Activated CD4-positive, alpha-beta T cell treated with anti-CD3 and anti-CD28 coated beads, Interleukin-2, amount 50 U/mL, for 4 hours (primary cell): Measurements from ENCODE around the gene EMID1.
"Not testable (repeated sequence)": the region's sequence is repeated elsewhere in the genome, so short reads cannot be mapped to it uniquely, and the experiment has no call there.

Experiments
- DNase-seq, 2 experiments: peaks; one replicate each; pipeline ENCODE4 v3.0.0-alpha.2; 2020

Gene EMID1

GRCh38 chr22:29231971-29232959 is 26.6 kb downstream of the EMID1 start:
- no peak for DNase-seq

GRCh38 chr22:29233277-29233877 is 27.7 kb downstream of the EMID1 start:
- no peak for DNase-seq

GRCh38 chr22:29240481-29240880 is 34.8 kb downstream of the EMID1 start:
- DNase-seq = not testable (repeated sequence)

GRCh38 chr22:29243874-29244446 is 38.3 kb downstream of the EMID1 start:
- DNase-seq = no peak

GRCh38 chr22:29244785-29245625 is 39.3 kb downstream of the EMID1 start:
- no peak for DNase-seq

GRCh38 chr22:29245626-29246385 is 40.1 kb downstream of the EMID1 start:
- DNase-seq = peak; percentile 55 to 63

- DNase-seq = not testable (repeated sequence)
Observed at GRCh38 chr22:29247891-29248290, 42.2 kb downstream of the EMID1 start.

GRCh38 chr22:29251265-29251664 is 45.6 kb downstream of the EMID1 start:
- no peak for DNase-seq

- no peak for DNase-seq
Observed at GRCh38 chr22:29251981-29252911, 46.5 kb downstream of the EMID1 start.

- no peak for DNase-seq
Observed at GRCh38 chr22:29253561-29254285, 48.0 kb downstream of the EMID1 start.

- no peak for DNase-seq
Observed at GRCh38 chr22:29254286-29254660, 48.6 kb downstream of the EMID1 start.

- no peak for DNase-seq
Observed at GRCh38 chr22:29255064-29255621, 49.4 kb downstream of the EMID1 start.

- DNase-seq = no peak
Observed at GRCh38 chr22:29256606-29257325, 51.1 kb downstream of the EMID1 start.

GRCh38 chr22:29257751-29258181 is 52.1 kb downstream of the EMID1 start:
- no peak for DNase-seq

- DNase-seq = no peak
Observed at GRCh38 chr22:29258407-29259252, 52.9 kb downstream of the EMID1 start.

- DNase-seq = no peak
Observed at GRCh38 chr22:29259253-29259899, 53.7 kb downstream of the EMID1 start.

- DNase-seq = no peak
Observed at GRCh38 chr22:29260031-29260560, 54.4 kb downstream of the EMID1 start.
